HG03558 (cell line): ENCODE results near the gene SLC2A4RG.
"Not testable (repeated sequence)": the region's sequence is repeated elsewhere in the genome, so short reads cannot be mapped to it uniquely, and the experiment has no call there.

Source experiments
- ATAC-seq: cut with Tn5 transposase; IDR thresholded peaks from one replicate; pipeline ENCODE4 v1.9.1; 2021; ENCODE audit warnings: moderate number of reproducible peaks; ENCODE audit not compliant: unreplicated experiment; ENCODE audit errors: extremely low read depth

The SLC2A4RG gene

DNA sequence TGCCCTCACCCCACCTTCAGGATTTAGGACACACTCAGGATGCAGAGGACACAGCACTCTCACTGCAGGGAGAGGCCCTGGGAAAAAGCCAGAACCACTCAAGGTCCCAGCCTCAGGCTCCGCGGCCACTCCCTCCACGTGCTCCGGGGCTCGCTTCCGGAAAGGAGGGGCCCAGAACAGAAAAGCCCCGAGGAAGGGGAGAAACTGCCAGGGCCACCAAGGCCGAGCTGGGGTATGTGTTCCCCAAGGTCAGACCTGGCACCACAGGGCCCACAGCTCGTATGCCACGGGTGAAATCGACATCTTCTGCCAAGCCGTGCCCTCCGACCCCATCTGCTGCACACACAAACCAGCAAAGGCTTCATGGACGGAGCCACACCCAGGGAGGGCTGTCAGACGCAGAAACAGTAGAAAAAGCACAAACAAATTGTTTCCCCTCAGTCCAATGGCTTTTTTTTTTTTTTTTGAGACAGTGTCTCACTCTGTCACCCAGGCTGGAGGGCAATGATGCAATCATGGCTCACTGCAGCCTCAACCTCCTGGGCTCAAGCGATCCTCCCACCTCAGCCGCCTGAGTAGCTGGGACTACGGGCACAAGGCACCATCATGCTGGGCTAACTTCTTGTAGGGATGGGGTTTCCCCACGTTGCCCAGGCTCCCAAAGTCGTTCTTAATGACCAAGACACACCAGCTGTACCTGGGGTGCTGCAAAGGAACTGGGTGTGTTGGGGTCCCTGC lies 33.4 kb downstream of the SLC2A4RG start:
- no peak for ATAC-seq

DNA sequence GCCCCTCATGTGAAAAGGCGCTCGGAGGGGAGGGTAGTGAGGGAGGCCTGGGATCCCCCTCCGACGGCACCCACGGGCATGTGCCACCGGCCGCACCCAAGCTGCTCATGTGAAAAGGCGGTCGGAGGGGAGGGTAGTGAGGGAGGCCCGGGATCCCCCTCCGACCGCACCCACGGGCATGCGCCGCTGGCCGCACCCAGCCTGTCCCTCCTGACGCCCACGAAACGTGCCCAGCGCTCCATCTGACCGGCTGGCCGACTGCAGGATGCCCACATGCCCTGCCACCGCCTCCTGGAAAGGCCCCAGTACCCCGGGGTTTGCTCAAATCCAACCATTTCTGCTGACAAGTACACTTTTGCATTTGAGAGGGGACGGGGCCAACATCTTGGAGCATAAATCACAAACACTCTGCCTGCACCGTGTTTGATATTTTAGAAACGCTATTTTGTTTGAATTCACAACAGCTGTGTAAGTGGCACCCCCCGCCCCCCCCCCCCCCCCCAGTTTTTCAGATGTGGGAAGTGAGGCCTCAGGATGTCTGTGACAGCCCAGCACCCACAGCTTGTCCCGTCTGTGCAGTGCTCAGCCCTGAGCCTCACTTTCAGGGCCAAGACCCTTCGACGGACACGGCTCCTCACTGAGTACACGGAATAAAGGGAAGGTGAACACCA lies 34.1 kb downstream of the SLC2A4RG start:
- ATAC-seq, result no peak

DNA sequence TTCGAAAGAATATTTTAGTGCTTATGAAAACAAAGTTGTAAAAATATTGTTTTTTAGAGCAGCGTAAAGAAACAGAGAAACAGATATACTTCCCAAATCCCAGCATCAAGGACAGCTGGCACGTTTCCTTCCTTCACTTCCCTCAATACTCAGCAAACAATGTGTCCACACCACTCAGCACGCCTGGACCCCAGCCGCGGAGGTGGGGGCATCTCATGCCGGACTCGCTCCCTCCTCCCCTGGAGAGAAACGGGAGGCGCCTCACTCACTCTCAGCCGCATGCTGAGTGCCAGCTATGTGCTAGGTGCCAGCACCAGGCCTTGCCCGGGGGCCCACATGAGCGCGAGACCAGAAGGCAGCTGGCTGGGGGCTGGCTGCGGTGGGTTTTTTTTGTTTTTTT lies 34.7 kb downstream of the SLC2A4RG start:
- ATAC-seq, result no peak

GRCh38 chr20:63775096-63775978 lies 35.8 kb downstream of the SLC2A4RG start:
- no peak for ATAC-seq

GRCh38 chr20:63776875-63777274 lies 37.3 kb downstream of the SLC2A4RG start:
- ATAC-seq, result not testable (repeated sequence)

- ATAC-seq, result no peak
Observed at GRCh38 chr20:63777614-63778013, 38.0 kb downstream of the SLC2A4RG start.

- no peak for ATAC-seq
Observed at GRCh38 chr20:63778034-63778752, 38.6 kb downstream of the SLC2A4RG start.

DNA sequence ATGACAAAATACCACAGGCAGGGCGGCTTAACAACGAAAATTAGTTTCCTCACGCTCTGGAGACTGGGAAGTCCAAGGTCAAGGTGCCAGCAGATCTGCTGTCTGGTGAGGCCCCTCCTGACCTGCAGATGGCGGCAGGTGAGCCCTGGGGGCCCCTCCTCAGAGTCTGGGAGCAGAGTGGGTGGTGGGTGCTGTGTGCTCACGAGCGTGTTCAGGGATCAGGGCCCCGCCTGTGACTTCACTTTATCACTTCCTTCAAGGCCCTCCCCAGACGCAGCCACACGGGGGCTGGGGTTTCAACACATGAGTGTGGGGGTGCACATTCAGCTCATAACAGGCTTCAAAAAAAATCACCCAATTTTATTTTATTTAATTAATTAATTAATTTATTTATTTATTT lies 39.3 kb downstream of the SLC2A4RG start:
- no peak for ATAC-seq

DNA sequence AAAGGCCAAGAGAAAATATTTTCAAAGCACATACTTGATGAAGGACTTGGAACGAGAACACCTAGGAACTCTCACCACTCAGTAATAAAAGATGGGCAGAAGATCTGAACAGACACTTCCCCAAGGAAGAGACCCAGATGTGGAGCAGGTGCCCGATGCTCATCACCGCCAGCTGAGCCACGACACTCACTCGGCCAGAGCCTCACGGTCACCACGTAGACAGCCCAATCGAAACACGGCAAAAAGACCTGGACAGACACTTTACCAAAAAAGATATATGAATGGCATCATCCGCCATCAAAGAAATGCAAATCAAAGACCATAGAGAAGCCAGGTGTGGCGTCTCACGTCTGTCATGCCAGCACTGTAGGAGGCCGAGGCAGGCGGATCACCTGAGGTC lies 41.6 kb downstream of the SLC2A4RG start:
- no peak for ATAC-seq

- ATAC-seq, result no peak
Observed at GRCh38 chr20:63782051-63782471, 42.5 kb downstream of the SLC2A4RG start.

GRCh38 chr20:63782521-63782971 lies 43.0 kb downstream of the SLC2A4RG start:
- ATAC-seq, result no peak

GRCh38 chr20:63783970-63784369 lies 44.4 kb downstream of the SLC2A4RG start:
- no peak for ATAC-seq

GRCh38 chr20:63785691-63786131 lies 46.1 kb downstream of the SLC2A4RG start:
- no peak for ATAC-seq

- no peak for ATAC-seq
Observed at GRCh38 chr20:63787302-63787701, 47.7 kb downstream of the SLC2A4RG start.

- ATAC-seq, result no peak
Observed at GRCh38 chr20:63787749-63788148, 48.2 kb downstream of the SLC2A4RG start.

GRCh38 chr20:63789836-63790571 lies 50.4 kb downstream of the SLC2A4RG start:
- no peak for ATAC-seq

GRCh38 chr20:63790572-63791168 lies 51.1 kb downstream of the SLC2A4RG start:
- no peak for ATAC-seq

DNA sequence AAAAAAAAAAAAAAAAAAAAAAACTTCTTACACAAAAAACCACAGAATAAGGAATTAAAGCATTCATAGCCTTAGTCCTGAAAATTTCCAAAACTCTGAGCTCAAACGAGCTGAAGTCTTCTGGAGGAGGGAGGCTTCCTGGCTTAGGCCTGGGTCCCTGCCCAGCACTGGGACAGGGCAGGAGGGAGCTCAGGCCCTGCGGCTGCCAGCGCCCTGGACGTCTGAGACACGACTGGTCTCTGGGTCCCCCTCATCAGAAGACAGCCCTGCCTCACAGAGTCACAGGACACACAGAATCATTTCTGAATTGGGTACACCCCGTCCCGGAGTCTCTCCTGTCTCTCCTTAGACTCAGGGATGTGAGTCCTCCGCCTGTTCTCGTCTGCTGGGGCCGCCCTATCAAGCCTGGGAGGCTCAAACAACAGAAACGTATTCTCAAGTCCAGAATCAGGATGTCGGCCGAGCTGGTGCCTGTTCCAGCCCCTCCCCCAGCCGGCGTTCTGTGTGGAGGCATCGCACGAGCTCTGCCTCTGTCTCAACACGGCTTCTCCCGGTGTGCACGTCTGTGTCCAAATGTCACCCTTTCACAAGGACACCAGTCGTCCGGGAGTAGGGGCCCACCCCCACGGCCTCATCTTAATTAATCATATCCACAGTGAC lies 52.1 kb downstream of the SLC2A4RG start:
- ATAC-seq, result no peak

DNA sequence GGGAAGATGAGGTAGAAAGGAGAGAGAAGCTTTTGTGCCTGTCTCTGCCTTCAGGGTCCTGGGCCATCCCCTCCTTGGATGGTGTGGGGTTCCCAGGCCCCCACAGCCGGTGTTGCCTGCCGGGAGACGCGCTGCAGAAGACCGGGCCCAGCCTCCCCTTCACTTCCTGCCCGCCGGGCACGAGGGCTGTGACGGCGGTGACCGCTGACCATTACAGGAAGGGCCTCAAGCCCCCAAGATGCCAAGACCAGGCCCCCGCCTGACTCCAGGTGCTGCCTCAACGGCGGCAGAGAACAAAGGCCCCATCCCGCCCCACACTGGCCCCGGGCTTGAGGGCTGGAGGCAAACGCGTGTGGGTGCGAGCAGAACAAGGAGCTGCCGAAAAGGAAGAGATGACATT lies 53.3 kb downstream of the SLC2A4RG start:
- ATAC-seq, result no peak
